MM.1S (cell line): ENCODE measurements around the gene FAM81A.

ENCODE experiments used
- EZH2 ChIP-seq: fragments of 300-600 bp; sonication (generic); optimal IDR thresholded peaks from 2 replicates; pipeline ENCODE3; 2017; ENCODE audit warnings: low read depth, mild to moderate bottlenecking, antibody characterized with exemption, low read length, mixed read lengths
- EZH2phosphoT487 ChIP-seq: fragments of 300-600 bp; sonication (generic); IDR thresholded peaks from 2 replicates; pipeline ENCODE4 v1.6.1; 2018; ENCODE audit warnings: antibody characterized with exemption, low read length

DNA sequence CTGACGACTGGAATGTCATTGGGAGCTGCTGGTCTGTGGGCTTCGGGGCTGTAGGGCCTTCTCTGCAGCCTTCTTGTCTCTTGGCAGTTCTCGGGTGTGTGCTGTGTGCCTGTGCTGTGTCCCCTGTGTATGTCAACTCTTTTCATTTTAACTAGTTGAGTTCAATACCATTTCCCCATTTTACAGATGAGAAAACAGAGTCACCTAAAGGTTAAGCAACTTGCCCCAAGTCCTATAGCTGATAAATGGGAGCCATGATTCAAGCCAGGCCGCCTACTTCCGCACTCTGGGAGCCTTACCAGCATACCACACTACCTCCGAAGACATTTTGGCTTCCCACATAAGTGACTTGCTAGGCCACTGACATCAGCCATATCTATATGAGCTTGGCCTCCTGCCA lies 85.7 kb downstream of the FAM81A start:
- TF ChIP-seq EZH2 (no peak), EZH2phosphoT487 (no peak)
